ENCODE results near the gene LAMA3. TPM values are rescaled to one million over a fixed set of nuclear protein-coding genes. Genes with fewer than 3 reads are reported as not detected.

Gene LAMA3
- total RNA-seq, 2 donors from 2014 or later = 31.9 to 41.3 TPM

- intact Hi-C loops (cut with DNase I) = loop anchor here (10.0 kb wide), 2 partner anchors 111 to 301 kb away; no protein-coding TSS in a partner anchor
- H3K36me3 ChIP-seq = no peaks in the 10 kb centered on the region
- H3K9ac ChIP-seq (ENCODE audit: low read depth in 2 of 2, low read length in 2 of 2) = no peak overlapping the region
- no peaks in the 10 kb centered on the region for H3K27me3 ChIP-seq
- TF ChIP-seq CTCF (IDR thresholded peaks at IDR 0.05) = no peak
- no peak overlapping the region for H3K27ac ChIP-seq
- no peak overlapping the region for H3K4me3 ChIP-seq
- DNase-seq = no peak
- no peaks in the 10 kb centered on the region for H3K9me3 ChIP-seq
- H3K4me1 ChIP-seq = no peaks in the 10 kb centered on the region
These were observed 126.8 kb downstream of the LAMA3 start for GRCh38 chr18:23816021-23816420.

GRCh38 chr18:23816740-23817139 is 127.5 kb downstream of the LAMA3 start:
- no peak overlapping the region for H3K9ac ChIP-seq (ENCODE audit: low read depth in 2 of 2, low read length in 2 of 2)
- DNase-seq = no peak
- H3K9me3 ChIP-seq = no peaks in the 10 kb centered on the region
- intact Hi-C loops (cut with DNase I) = loop anchor here (10.0 kb wide), 2 partner anchors 112 to 302 kb away; no protein-coding TSS in a partner anchor
- no peaks in the 10 kb centered on the region for H3K36me3 ChIP-seq
- no peaks in the 10 kb centered on the region for H3K27me3 ChIP-seq
- no peak overlapping the region for H3K4me3 ChIP-seq
- no peak for TF ChIP-seq CTCF (IDR thresholded peaks at IDR 0.05)
- no peak overlapping the region for H3K27ac ChIP-seq
- no peaks in the 10 kb centered on the region for H3K4me1 ChIP-seq

- no peaks in the 10 kb centered on the region for H3K4me1 ChIP-seq
- no peaks in the 10 kb centered on the region for H3K36me3 ChIP-seq
- H3K27ac ChIP-seq = no peak overlapping the region
- H3K9ac ChIP-seq (ENCODE audit: low read depth in 2 of 2, low read length in 2 of 2) = no peak overlapping the region
- TF ChIP-seq CTCF (IDR thresholded peaks at IDR 0.05) = no peak
- DNase-seq = no peak
- no peak overlapping the region for H3K4me3 ChIP-seq
- H3K9me3 ChIP-seq = no peaks in the 10 kb centered on the region
- intact Hi-C loops (cut with DNase I) = loop anchor here (10.0 kb wide), 2 partner anchors 114 to 304 kb away; no protein-coding TSS in a partner anchor
- no peaks in the 10 kb centered on the region for H3K27me3 ChIP-seq
These were observed 129.7 kb downstream of the LAMA3 start for GRCh38 chr18:23819001-23819400.

GRCh38 chr18:23822590-23823385 is 133.5 kb downstream of the LAMA3 start:
- H3K4me1 ChIP-seq = no peaks in the 10 kb centered on the region
- H3K4me3 ChIP-seq = no peak overlapping the region
- no peak for TF ChIP-seq CTCF (IDR thresholded peaks at IDR 0.05)
- intact Hi-C loops (cut with DNase I) = loop anchor here (10.0 kb wide), 1 partner anchor 292 kb away; no protein-coding TSS in a partner anchor
- DNase-seq = no peak
- no peaks in the 10 kb centered on the region for H3K36me3 ChIP-seq
- no peaks in the 10 kb centered on the region for H3K27me3 ChIP-seq
- no peaks in the 10 kb centered on the region for H3K9me3 ChIP-seq
- H3K9ac ChIP-seq (ENCODE audit: low read depth in 2 of 2, low read length in 2 of 2) = no peak overlapping the region
- no peak overlapping the region for H3K27ac ChIP-seq

GRCh38 chr18:23824240-23824639 is 135.0 kb downstream of the LAMA3 start:
- intact Hi-C loops (cut with DNase I) = loop anchor here (10.0 kb wide), 1 partner anchor 291 kb away; no protein-coding TSS in a partner anchor

More at GRCh38 chr18:23824240-23824639, 135.0 kb downstream of the LAMA3 start:
- no peak overlapping the region for H3K27ac ChIP-seq
- H3K4me1 ChIP-seq = no peaks in the 10 kb centered on the region
- H3K4me3 ChIP-seq = no peak overlapping the region
- no peaks in the 10 kb centered on the region for H3K36me3 ChIP-seq
- H3K27me3 ChIP-seq = no peaks in the 10 kb centered on the region
- no peak overlapping the region for H3K9ac ChIP-seq (ENCODE audit: low read depth in 2 of 2, low read length in 2 of 2)
- H3K9me3 ChIP-seq = no peaks in the 10 kb centered on the region
- DNase-seq = no peak
- TF ChIP-seq CTCF (IDR thresholded peaks at IDR 0.05) = no peak

Measured in colonic mucosa (tissue), 4 donors.